Measurements from ENCODE around the gene WASF1. TPM values are rescaled to one million over a fixed set of nuclear protein-coding genes. Genes with fewer than 3 reads are reported as not detected.
A peak's percentile ranks its signal among the peaks of the same experiment; 100 is the strongest.

The WASF1 gene
- total RNA-seq, 3 donors from 2014 or later (not counting 1 experiment from before 2014, with no cell fraction given) = 0.25 to 0.90 (median 0.45) TPM

- H3K9me3 Mint-ChIP-seq = no peaks in the 10 kb centered on the region
- peaks cover 3 to 5% of the 10 kb centered on the region in 2 donors for H3K27me3 Mint-ChIP-seq (ENCODE audit: low read depth in 2 of 2)
- Histone ChIP-seq H3K9me3 (ENCODE audit: control insufficient read depth, insufficient read depth, low read length) (no peaks in the 10 kb centered on the region), H3K4me1 (ENCODE audit: control insufficient read depth, insufficient read depth, low read length) (no peaks in the 10 kb centered on the region), H3K27ac (ENCODE audit: low read length) (no peak overlapping the region), H3K36me3 (ENCODE audit: control insufficient read depth, insufficient read depth, low read length) (no peaks in the 10 kb centered on the region), H3K27me3 (ENCODE audit: control insufficient read depth, insufficient read depth, low read length) (no peaks in the 10 kb centered on the region), H3K4me3 (ENCODE audit: low read length) (no peak overlapping the region)
- TF ChIP-seq CTCF (IDR thresholded peaks at IDR 0.05) = no peak
- H3K4me3 Mint-ChIP-seq = no peak overlapping the region
- WGBS (ENCODE audit: insufficient coverage) = 0% methylated on average over 1 of the region's 1 CpG
- H3K4me1 Mint-ChIP-seq = no peaks in the 10 kb centered on the region
- ATAC-seq = no peak
- H3K36me3 Mint-ChIP-seq = no peaks in the 10 kb centered on the region
- peak in 1 of 2 donors; percentile 4 for DNase-seq
- H3K27ac Mint-ChIP-seq = no peak overlapping the region
- intact Hi-C loops (cut with micrococcal nuclease) = no loop called here
Observed at GRCh38 chr6:110101885-110102284, 77.6 kb downstream of the WASF1 start.

DNA sequence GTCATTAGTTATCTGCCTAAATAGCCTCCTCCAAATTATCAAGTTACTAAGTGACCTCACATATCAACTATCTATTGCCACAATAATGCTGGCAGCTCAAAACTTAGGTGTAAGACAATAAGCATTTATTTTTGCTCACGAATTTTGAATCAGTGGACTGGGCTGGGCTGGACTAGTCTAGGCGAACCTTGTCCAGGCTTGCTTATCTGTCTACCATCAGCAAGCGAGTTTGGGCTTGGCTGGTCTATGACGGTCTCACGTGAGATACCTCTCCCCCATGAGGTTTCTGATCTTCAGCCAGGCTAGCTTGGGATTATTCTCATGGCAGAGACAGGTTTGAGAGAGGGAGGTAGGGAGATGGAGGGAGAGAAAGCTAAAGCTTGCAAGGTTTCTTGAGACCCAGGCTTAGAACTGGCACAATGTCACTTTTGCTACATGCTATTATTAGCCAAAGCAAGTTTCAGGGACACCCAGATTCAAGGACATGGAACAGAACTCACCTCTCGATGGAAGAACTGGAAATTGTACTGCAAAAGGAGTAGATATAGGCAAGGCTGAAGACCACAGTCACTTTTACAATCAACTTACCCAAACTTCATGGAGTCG is 80.9 kb downstream of the WASF1 start:
- Mint-ChIP-seq H3K9me3 (no peaks in the 10 kb centered on the region), H3K36me3 (no peaks in the 10 kb centered on the region), H3K27ac (no peak overlapping the region), H3K27me3 (ENCODE audit: low read depth in 2 of 2) (peaks cover 5 to 9% of the 10 kb centered on the region in 2 donors), H3K4me3 (no peak overlapping the region), H3K4me1 (no peaks in the 10 kb centered on the region)
- Histone ChIP-seq H3K27me3 (ENCODE audit: control insufficient read depth, insufficient read depth, low read length) (no peaks in the 10 kb centered on the region), H3K27ac (ENCODE audit: low read length) (no peak overlapping the region), H3K4me1 (ENCODE audit: control insufficient read depth, insufficient read depth, low read length) (no peaks in the 10 kb centered on the region), H3K4me3 (ENCODE audit: low read length) (no peak overlapping the region), H3K36me3 (ENCODE audit: control insufficient read depth, insufficient read depth, low read length) (no peaks in the 10 kb centered on the region), H3K9me3 (ENCODE audit: control insufficient read depth, insufficient read depth, low read length) (no peaks in the 10 kb centered on the region)
- WGBS (ENCODE audit: insufficient coverage) = 92% methylated on average over 7 of the region's 7 CpGs
- no peak for TF ChIP-seq CTCF (IDR thresholded peaks at IDR 0.05)
- DNase-seq (no peak), ATAC-seq (no peak)
- intact Hi-C loops (cut with micrococcal nuclease) = no loop called here

DNA sequence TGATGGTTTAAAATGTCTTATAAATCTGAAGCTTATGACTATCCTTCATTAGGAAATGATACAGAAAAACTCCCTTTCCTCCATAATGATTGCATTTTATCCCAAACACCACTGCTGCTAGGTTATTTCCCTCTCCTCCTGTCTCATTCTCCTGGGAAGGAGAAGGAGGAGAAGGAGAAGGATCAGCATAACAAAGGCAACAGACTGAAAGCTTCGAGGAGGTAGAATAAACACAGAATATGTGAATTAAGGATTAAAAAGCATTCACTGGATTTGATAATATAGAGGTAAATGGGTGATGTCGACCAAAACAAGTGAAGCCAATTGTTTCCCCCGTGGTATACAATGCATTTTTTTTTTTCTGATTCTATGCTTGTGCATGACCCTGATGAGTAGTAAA is 82.0 kb downstream of the WASF1 start:
- no peak for ATAC-seq

More for the DNA sequence above, 82.0 kb downstream of the WASF1 start:
- no peak overlapping the region for H3K27ac ChIP-seq (ENCODE audit: low read length)
- no peaks in the 10 kb centered on the region for H3K36me3 ChIP-seq (ENCODE audit: control insufficient read depth, insufficient read depth, low read length)
- TF ChIP-seq CTCF (IDR thresholded peaks at IDR 0.05) = no peak
- intact Hi-C loops (cut with micrococcal nuclease) = no loop called here
- H3K27me3 Mint-ChIP-seq (ENCODE audit: low read depth in 2 of 2) = peaks cover 5 to 9% of the 10 kb centered on the region in 2 donors
- H3K9me3 ChIP-seq (ENCODE audit: control insufficient read depth, insufficient read depth, low read length) = no peaks in the 10 kb centered on the region
- H3K4me3 ChIP-seq (ENCODE audit: low read length) = no peak overlapping the region
- no peaks in the 10 kb centered on the region for H3K36me3 Mint-ChIP-seq
- no peak for DNase-seq
- no peaks in the 10 kb centered on the region for H3K27me3 ChIP-seq (ENCODE audit: control insufficient read depth, insufficient read depth, low read length)
- no peaks in the 10 kb centered on the region for H3K9me3 Mint-ChIP-seq
- no peaks in the 10 kb centered on the region for H3K4me1 Mint-ChIP-seq
- WGBS (ENCODE audit: insufficient coverage) = 69% methylated on average over 3 of the region's 3 CpGs
- no peaks in the 10 kb centered on the region for H3K4me1 ChIP-seq (ENCODE audit: control insufficient read depth, insufficient read depth, low read length)
- no peak overlapping the region for H3K4me3 Mint-ChIP-seq
- H3K27ac Mint-ChIP-seq = no peak overlapping the region
